GM23248 (cell line): ENCODE results near the gene PCSK5. TPM values are rescaled to one million over a fixed set of nuclear protein-coding genes. Genes with fewer than 3 reads are reported as not detected.

Experiments
- DNase-seq: peaks from one replicate; pipeline ENCODE4 v3.0.0-alpha.2; 2015
- H2AFZ ChIP-seq: fragments of 200-600 bp; sonication (generic); 2 replicates; pipeline ENCODE4 v1.6.1; 2016; ENCODE audit warnings: antibody characterized with exemption
- H3F3A ChIP-seq: fragments of 200-600 bp; sonication (generic); 2 replicates; pipeline ENCODE4 v1.6.1; 2016; ENCODE audit warnings: mild to moderate bottlenecking, antibody characterized with exemption, mixed run types; ENCODE audit not compliant: insufficient read depth
- H3K27ac ChIP-seq: fragments of 200-600 bp; sonication (generic); 2 replicates; pipeline ENCODE4 v1.5.1; 2016; ENCODE audit warnings: mild to moderate bottlenecking
- H3K27me3 ChIP-seq: fragments of 200-600 bp; sonication (generic); replicated peaks from 2 replicates; pipeline ENCODE4 v1.6.1; 2016; ENCODE audit warnings: mild to moderate bottlenecking; ENCODE audit not compliant: insufficient read depth
- H3K36me3 ChIP-seq: fragments of 200-600 bp; sonication (generic); 2 replicates; pipeline ENCODE4 v1.6.1; 2016; ENCODE audit warnings: low read depth, mild to moderate bottlenecking
- H3K4me1 ChIP-seq: fragments of 200-600 bp; sonication (generic); 2 replicates; pipeline ENCODE4 v1.6.1; 2016; ENCODE audit warnings: mild to moderate bottlenecking; ENCODE audit not compliant: insufficient read depth
- H3K4me2 ChIP-seq: fragments of 200-600 bp; sonication (generic); one replicate; pipeline ENCODE4 v1.6.1; 2016; ENCODE audit warnings: mild to moderate bottlenecking; ENCODE audit not compliant: unreplicated experiment
- H3K4me3 ChIP-seq: fragments of 200-600 bp; sonication (generic); 2 replicates; pipeline ENCODE4 v1.5.1; 2016; ENCODE audit warnings: mild to moderate bottlenecking
- H3K79me2 ChIP-seq: fragments of 200-600 bp; sonication (generic); 2 replicates; pipeline ENCODE4 v1.6.1; 2016; ENCODE audit warnings: mild to moderate bottlenecking; ENCODE audit not compliant: insufficient read depth
- H3K9ac ChIP-seq: fragments of 200-600 bp; sonication (generic); 2 replicates; pipeline ENCODE4 v1.6.1; 2016; ENCODE audit warnings: mild to moderate bottlenecking
- H3K9me2 ChIP-seq: fragments of 200-600 bp; sonication (generic); 2 replicates; pipeline ENCODE4 v1.6.1; 2016; ENCODE audit warnings: mixed run types, mild to moderate bottlenecking, moderate library complexity; ENCODE audit not compliant: insufficient read depth
- H3K9me3 ChIP-seq: fragments of 200-600 bp; sonication (generic); one replicate; pipeline ENCODE4 v1.6.1; 2017; ENCODE audit warnings: low read depth
- H4K20me1 ChIP-seq: fragments of 200-600 bp; sonication (generic); 2 replicates; pipeline ENCODE4 v1.6.0; 2016; ENCODE audit not compliant: insufficient read depth
- EZH2 ChIP-seq: fragments of 200-600 bp; sonication (generic); IDR thresholded peaks from 2 replicates; pipeline ENCODE4 v1.6.1; 2018; ENCODE audit warnings: antibody characterized with exemption, mild to moderate bottlenecking; ENCODE audit not compliant: insufficient read depth, poor library complexity, severe bottlenecking
- EZH2phosphoT487 ChIP-seq: fragments of 200-600 bp; sonication (generic); IDR thresholded peaks from 2 replicates; pipeline ENCODE4 v1.6.1; 2018; ENCODE audit warnings: antibody characterized with exemption, moderate library complexity, mild to moderate bottlenecking, low read depth; ENCODE audit not compliant: insufficient read depth
- whole genome bisulfite sequencing, 2 experiments: methylation state at CpG; one replicate each; pipeline ENCODE4 v1.1.6; 2015 to 2017; ENCODE audit warnings: low lambda C conversion rate in 2 of 2, low coverage in 1 of 2; ENCODE audit errors: missing lambda C conversion rate in 2 of 2; 5-methylcytosine and 5-hydroxymethylcytosine counted together
- in situ Hi-C: fragments of 300-500 bp; cut with MboI; formaldehyde crosslinking; loops from 2 replicates; pipeline ENCODE4 v1.15.0; 2020
- polyA plus RNA-seq: library from polyadenylated mRNA; unstranded; fragments of >200 nt; fragmentation: Nextera tagmentation; extraction: Ambion mirVana; gene quantifications from 2 replicates; pipeline ENCODE4 v1.2.1, GENCODE V29; 2016
- total RNA-seq: library from RNA; depleted of rRNA; stranded (reverse); fragments of >200 nt; shearing (Covaris generic); gene quantifications from 2 replicates; pipeline ENCODE4 v1.2.3, GENCODE V29; 2014

PCSK5 gene
- total and polyA plus RNA-seq, 2 experiments from 2014 or later, result 2.3 to 3.9 TPM

DNA sequence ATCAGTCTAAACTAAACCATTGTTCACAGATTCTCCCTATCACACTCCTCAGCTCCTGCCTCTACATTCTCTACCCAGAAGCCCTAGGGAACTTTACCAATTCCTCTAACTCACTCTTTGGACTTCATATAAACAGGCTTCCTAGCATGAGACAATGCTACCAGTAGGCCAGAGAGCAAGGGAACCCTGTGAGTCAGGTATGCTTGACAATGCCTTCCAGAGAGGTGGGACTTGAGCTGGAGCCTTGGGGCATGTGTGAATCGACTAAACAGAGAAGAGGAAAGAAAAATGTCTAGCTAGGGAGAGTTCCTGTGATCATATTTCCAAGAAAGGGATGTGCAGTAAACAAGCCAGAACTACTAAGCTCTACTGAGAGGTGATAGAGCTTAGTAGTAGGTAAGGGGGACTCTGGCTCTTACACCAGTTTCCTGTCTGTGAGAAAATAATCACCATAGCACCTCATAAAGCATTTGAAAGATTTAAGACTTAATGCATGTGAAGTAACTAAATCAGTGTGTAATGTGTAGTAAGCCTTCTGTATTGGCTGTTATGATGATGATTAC, 510.1 kb downstream of the PCSK5 start:
- Histone ChIP-seq H3K9me3 (no peaks in the 10 kb centered on the region), H3K36me3 (no peaks in the 10 kb centered on the region), H3K9me2 (no peaks in the 10 kb centered on the region), H2AFZ (no peak overlapping the region), H3K27me3 (no peaks in the 10 kb centered on the region), H3K9ac (no peak overlapping the region), H3F3A (0 out of 2 replicates have a peak, but pooled peaks cover 4% of the 10 kb centered on the region), H3K4me3 (no peak overlapping the region), H3K79me2 (no peaks in the 10 kb centered on the region), H3K4me1 (peaks cover 8% of the 10 kb centered on the region; the same call in 1 of the 2 replicates), H3K27ac (no peak overlapping the region), H3K4me2 (no peak overlapping the region), H4K20me1 (no peaks in the 10 kb centered on the region)
- TF ChIP-seq EZH2phosphoT487 (no peak), EZH2 (no peak)
- WGBS, 2 experiments, result 50 to 55% methylated on average over 1 of the region's 1 CpG
- DNase-seq, result peak; percentile 23
- in situ Hi-C loops, result no loop called here

DNA sequence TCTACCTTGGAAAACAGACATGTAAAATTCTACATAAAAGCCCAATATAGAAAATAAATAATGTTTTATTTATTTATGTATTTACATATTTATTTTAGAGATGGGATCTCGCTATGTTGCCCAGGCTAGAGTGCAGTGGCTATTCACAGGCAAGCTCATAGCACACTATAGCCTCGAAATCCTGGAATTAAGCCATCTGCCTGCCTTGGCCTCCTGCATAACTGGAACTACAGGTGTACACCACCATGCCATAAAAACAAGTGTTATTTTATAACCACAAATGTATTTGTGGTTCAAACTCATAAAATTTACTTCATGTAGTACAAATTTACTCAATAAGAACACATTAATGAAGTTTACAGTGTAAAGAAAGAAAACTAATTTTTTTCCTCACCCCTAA, 510.7 kb downstream of the PCSK5 start:
- Histone ChIP-seq H3K4me3 (no peak overlapping the region), H3K9ac (no peak overlapping the region), H2AFZ (no peak overlapping the region), H3K36me3 (no peaks in the 10 kb centered on the region), H3K9me3 (no peaks in the 10 kb centered on the region), H3K9me2 (no peaks in the 10 kb centered on the region), H3K27ac (no peak overlapping the region), H3F3A (0 out of 2 replicates have a peak, but pooled peaks cover 4% of the 10 kb centered on the region), H3K4me1 (peaks cover 8% of the 10 kb centered on the region; the same call in 1 of the 2 replicates), H3K27me3 (no peaks in the 10 kb centered on the region), H3K79me2 (no peaks in the 10 kb centered on the region), H3K4me2 (no peak overlapping the region), H4K20me1 (no peaks in the 10 kb centered on the region)
- no peak for TF ChIP-seq EZH2
- no peak for TF ChIP-seq EZH2phosphoT487
- in situ Hi-C loops, result no loop called here
- no peak for DNase-seq
- 91 to 94% methylated on average over 2 of the region's 2 CpGs for WGBS, 2 experiments

DNA sequence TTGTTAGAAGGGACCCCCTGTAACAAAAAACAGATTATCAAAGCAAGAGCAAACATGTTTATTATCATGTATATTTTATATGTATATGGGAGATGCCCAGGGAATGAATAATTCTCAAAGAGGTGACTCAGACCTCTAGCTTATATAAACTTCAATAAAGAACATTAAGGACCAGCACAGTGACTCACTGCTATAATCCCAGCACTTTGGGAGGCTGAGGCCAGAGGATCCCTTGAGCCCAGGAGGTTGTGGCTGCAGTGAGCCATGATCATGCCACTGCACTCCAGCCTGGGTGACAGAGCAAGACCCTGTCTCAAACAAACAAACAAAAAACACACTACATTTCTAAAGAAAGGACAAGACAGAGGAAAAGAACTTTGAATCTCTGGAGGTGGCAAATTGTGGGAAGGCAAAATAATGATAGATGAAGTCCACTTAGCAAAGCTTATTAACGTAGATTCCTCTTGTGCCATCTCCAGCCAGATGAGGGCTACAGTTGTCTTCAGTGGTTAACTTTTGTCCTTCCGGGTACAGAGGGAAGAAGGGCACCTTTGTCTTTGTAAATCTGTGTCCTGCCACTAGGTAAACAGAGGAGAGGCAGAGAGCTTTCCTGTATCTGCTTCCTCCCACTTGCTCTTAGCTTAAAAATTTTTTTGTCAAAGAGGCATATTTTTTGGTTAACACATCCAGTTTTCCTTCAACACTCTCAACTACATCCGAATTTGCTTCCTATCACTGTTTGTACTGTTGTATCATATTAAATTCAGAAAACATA, 511.3 kb downstream of the PCSK5 start:
- Histone ChIP-seq H3K36me3 (no peaks in the 10 kb centered on the region), H3K79me2 (no peaks in the 10 kb centered on the region), H3K9me3 (no peaks in the 10 kb centered on the region), H3K27me3 (no peaks in the 10 kb centered on the region), H4K20me1 (no peaks in the 10 kb centered on the region), H3K27ac (no peak overlapping the region), H3K4me2 (no peak overlapping the region), H3F3A (0 out of 2 replicates have a peak, but pooled peaks cover 4% of the 10 kb centered on the region), H3K9me2 (no peaks in the 10 kb centered on the region), H2AFZ (no peak overlapping the region), H3K4me1 (peaks cover 8% of the 10 kb centered on the region; the same call in 1 of the 2 replicates), H3K4me3 (no peak overlapping the region), H3K9ac (no peak overlapping the region)
- TF ChIP-seq EZH2phosphoT487 (no peak), EZH2 (no peak)
- DNase-seq, result peak; percentile 31
- in situ Hi-C loops, result no loop called here
- WGBS, 2 experiments, result 80 to 85% methylated on average over 3 of the region's 3 CpGs

DNA sequence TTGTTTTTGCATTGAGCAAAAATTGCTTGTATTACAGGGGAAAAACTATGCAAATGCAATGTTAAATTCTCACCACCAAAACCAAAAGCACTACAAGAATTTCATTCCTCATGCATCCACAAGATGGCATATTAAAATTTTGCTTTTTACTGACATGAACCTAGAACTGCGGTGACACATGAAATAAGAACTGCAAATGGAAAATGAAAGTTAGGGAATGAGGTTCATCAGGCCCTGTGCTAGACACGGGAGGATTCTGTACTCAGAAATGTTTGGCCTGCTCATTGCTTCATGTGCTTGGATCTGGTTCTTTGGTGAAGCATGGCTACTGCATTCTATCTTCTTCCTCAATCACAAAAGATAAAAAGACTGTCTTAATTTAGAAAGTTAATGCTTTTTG, 512.9 kb downstream of the PCSK5 start:
- peak overlapping the region; percentile 73 for H3K4me2 ChIP-seq
- H3K4me3 ChIP-seq, result peak overlapping the region; percentile 45
- no peaks in the 10 kb centered on the region for H3K36me3 ChIP-seq
- TF ChIP-seq EZH2 (no peak), EZH2phosphoT487 (no peak)
- H3K27me3 ChIP-seq, result no peaks in the 10 kb centered on the region
- no peaks in the 10 kb centered on the region for H3K79me2 ChIP-seq
- DNase-seq, result peak; percentile 90
- H3K9me2 ChIP-seq, result no peaks in the 10 kb centered on the region
- 0 out of 2 replicates have a peak, but pooled peaks cover 4% of the 10 kb centered on the region for H3F3A ChIP-seq
- in situ Hi-C loops, result no loop called here
- H3K9ac ChIP-seq, result peak overlapping the region; percentile 65
- peak overlapping the region; percentile 92 for H2AFZ ChIP-seq
- peak overlapping the region; percentile 64 for H3K27ac ChIP-seq
- no peaks in the 10 kb centered on the region for H3K9me3 ChIP-seq
- WGBS, 2 experiments, result 0 to 4% methylated on average over 2 of the region's 2 CpGs
- no peaks in the 10 kb centered on the region for H4K20me1 ChIP-seq
- H3K4me1 ChIP-seq, result peaks cover 8% of the 10 kb centered on the region; the same call in 1 of the 2 replicates
